ENCODE data around the gene CLMP.
"Not testable (repeated sequence)": the region's sequence is repeated elsewhere in the genome, so short reads cannot be mapped to it uniquely, and the experiment has no call there.

The CLMP gene

DNA sequence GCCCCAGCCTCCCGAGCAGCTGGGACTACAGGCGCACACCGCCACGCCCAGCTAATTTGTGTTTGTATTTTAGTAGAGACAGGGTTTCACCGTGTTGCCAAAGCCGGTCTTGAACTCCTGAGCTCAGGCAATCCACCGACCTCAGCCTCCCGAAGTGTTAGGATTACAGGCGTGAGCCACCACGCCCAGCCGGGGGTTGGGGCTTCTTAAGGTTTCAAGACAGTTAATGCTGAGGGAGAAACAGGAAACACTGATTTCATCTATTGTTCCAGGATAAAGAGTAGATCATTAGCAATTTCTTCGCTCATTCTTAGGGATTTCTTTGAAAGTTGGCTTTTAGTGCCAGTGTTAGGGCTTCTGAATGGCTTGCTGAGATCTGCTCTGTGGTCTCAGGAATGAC lies 21.2 kb upstream of the CLMP start:
- DNase-seq: no peak

DNA sequence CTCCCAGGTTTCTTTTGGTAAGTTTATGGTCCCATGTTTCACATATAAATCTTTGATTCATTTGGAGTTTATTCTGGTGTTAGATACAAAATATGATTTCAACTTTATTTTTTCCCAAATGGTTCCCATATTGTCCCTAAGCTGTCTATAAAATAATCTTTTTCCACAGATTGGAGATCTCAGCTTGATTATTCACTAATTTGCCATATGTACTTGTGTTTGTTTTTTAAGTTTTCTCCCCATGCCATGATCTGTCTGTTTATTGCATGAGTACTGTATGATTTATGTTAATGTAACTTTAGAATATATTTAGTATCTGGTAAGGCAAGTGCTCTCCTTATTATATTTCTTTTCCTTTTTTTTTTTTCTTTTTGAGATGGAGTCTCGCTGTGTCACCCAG lies 19.9 kb upstream of the CLMP start:
- no peak for DNase-seq

DNA sequence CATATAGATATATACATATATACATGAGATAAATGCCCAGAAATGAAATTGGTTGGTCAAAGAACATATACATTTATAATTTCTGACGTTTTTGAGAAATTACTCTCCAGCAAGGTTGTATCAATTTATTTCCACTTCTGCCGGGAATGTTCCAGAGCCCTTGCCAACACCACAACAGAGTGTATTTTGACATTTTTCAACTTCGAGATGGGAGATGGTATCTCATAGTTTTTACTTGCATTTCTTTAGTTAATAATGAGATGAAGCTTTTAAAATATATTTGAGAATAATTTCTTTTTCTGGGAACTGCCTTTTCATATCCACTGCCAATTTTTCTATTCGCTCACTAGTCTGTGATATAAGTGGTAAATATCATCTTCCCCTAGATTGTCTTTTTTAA lies 19.3 kb upstream of the CLMP start:
- no peak for DNase-seq

DNA sequence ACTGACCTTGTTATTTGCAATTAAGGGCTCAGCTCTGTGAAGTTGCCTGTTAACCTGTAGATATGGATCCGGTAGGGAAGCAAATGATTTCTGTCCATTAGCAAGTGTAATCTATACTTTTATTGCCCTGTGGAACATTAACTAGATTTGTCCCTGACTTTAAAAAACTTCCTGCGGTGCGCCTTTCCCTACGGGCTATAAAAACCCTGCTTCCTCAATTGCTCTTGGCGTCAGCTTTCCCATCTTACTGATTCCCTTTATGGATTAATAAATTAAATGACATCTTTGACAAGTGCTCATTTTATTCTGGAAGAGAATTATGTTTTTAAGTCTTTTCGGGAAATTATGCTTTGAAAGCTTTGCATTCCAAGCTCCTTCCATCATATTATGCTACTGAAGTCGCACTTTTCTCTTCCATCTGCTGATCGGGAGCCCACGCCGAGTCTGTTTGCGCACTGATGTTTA lies 18.3 kb upstream of the CLMP start:
- DNase-seq: no peak

- no peak for DNase-seq
Observed at GRCh38 chr11:123212406-123212805, 17.4 kb upstream of the CLMP start.

DNA sequence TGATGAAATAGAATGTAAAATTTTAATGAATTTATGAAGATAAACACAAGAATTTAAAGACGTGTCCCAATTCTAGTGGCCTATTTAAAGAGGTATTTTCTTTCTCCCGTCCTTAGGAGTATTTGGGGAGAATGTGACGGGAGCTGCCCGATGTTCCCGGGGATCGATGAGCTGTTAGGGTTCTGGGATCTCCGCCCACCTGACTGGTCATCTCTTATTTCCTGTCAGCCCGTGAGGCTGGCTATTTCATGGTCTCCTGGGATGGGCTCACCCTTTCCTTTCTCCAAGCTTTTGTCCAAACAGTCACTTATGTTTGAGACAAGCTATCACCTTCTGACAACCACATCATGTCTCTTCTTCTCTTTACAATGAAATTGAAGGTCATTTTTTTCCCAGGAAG lies 16.9 kb upstream of the CLMP start:
- DNase-seq: no peak

GRCh38 chr11:123211149-123211852 lies 16.3 kb upstream of the CLMP start:
- no peak for DNase-seq

- no peak for DNase-seq
Observed at GRCh38 chr11:123209591-123209990, 14.5 kb upstream of the CLMP start.

- DNase-seq: no peak
Observed at GRCh38 chr11:123206791-123207434, 11.9 kb upstream of the CLMP start.

DNA sequence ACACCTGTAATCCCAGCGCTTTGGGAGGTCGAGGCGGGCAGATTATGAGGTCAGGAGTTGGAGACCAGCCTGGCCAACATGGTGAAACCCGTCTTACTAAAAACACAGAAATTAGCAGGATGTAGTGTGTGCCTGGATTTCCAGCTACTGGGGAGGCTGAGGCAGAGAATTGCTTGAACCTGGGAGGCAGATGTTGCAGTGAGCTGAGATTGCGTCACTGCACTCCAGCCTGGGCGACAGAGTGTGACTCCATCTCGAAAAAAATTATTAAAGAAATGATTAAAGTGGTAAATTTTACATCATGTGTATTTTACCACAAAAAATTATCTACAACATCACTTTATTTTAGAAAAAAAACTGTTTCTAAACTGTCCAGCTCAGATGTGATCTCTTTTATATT lies 11.0 kb upstream of the CLMP start:
- not testable (repeated sequence) for DNase-seq

DNA sequence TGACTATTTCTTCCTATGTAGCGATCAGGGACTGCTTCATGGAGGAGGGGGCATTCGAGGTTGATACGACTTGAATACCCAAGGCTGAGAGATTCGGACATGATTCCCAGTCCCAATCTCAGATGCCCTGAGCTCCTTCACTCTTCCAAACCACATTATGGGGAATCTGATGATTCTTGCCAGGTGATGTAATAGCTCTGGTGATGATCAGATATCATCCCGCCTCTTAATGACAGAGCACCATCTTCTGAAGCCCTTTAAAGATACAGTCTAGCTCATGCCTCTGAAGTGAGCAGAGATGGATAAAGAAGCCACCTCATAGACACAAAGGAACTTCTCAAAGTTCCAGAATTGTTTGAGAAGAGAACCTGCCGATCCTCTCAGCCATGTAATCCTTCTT lies 8.9 kb upstream of the CLMP start:
- DNase-seq: no peak

DNA sequence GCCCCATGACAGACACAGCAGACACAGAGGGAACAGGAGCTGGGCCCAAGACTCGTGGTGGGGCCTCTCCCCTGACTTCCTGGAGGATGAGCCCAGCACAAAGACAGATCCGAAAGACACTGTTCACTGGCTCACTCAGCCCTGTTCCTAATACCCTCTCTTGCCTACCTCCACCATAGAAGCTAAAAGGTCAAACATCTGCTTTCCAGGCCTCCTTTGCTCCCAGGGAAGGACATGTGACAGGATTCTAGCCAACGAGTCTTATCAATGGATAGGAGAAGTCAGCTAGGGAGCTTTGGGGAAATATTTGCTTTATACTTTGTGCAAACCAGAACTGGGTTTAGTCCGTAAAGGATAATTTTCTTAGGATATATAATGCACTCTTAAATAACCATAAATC lies 8.4 kb upstream of the CLMP start:
- DNase-seq: no peak

DNA sequence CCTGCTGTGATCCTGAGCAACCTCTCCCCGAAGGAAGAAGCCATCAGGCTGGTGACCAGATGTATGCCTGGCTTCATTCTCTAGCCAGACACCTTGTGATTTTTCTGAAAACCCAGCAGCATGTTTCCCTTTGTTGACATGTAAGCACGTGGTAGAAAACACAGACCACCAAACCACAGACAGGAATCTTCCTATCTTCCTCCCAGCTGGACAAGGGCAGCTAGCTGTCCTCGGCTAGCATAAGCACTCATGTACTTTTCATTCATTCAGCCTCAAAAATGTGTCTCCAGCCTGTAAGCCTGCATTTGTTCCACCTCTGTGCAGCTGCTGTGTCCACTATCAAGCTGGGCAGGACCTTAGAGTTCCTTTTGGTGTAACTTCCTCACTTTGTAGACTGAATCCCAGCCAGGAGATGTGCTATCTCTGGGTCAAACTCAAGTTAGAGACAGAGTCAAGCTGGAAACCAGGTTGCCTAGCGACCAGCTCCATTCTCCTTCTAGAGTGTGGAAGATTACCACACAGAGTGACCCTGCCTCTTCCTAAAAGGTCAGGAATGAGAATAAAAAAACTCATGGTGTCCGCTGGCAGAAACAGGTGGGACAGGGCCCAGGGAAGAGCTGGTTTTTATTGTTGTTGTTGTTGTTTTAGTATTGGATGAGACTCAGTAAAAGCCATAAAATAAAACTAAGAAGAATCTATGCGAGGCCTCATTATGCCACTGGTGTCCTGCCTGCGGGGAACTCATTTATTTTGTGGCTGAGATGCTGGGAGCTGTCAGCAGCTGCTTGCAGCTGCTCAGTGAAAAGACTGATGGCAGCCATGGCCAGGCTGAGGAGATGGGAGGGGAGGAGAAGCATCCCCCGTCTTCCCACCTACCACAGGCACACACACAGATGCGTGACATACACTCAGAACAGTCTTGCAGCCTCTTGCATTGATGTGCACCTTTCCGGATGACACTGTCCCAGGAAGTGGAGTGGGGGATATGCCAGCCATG lies 7.4 kb upstream of the CLMP start:
- peak in 1 of 2 experiments; percentile 3 for DNase-seq

DNA sequence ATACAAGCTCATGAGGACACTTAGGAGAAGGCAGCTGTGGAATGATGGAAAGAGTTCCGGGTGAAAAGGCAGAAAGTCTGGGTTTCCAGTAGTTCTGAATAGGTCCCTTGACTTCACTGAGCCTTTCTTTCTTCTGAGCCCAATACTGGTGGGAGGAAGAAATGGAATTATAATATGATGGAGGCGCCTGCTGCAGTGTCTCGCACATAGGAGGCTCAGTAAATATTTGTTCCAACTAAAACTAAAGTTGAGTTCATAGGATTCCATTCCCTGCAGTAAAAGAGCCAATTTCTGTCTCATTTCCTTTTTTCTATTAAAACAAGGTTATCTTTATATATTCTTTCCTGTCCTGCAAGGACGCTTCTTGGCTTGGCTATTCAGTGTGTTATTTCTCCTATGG lies 5.2 kb upstream of the CLMP start:
- no peak for DNase-seq

GRCh38 chr11:123197711-123198110 lies 2.7 kb upstream of the CLMP start:
- no peak for DNase-seq

- no peak for DNase-seq
Observed at GRCh38 chr11:123196060-123196714, 1.1 kb upstream of the CLMP start.

GRCh38 chr11:123194337-123195187 lies 486 bp downstream of the CLMP start:
- peak in 1 of 2 experiments; percentile 25 for DNase-seq

- DNase-seq: no peak
Observed at GRCh38 chr11:123193742-123194141, 1.3 kb downstream of the CLMP start.

- DNase-seq: no peak
Observed at GRCh38 chr11:123191939-123192338, 3.1 kb downstream of the CLMP start.

DNA sequence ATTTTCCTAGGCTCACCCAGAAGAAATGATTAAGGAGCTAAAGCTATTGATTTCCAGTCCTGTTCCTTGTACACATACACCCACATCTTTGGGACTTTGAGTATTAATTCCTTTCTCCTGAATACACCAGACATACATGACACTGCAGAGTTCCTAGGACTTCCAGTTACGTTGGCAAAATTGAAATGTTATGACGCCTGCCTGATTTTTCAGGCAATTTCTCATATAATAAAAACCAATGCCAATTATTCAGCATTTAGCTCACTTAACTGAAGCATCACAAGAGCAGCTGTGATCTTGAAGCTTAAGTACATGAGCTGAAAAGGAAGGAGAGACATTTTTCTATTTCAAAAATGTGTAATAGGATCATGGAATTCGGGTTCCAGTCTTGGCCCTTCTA lies 4.5 kb downstream of the CLMP start:
- no peak for DNase-seq

DNA sequence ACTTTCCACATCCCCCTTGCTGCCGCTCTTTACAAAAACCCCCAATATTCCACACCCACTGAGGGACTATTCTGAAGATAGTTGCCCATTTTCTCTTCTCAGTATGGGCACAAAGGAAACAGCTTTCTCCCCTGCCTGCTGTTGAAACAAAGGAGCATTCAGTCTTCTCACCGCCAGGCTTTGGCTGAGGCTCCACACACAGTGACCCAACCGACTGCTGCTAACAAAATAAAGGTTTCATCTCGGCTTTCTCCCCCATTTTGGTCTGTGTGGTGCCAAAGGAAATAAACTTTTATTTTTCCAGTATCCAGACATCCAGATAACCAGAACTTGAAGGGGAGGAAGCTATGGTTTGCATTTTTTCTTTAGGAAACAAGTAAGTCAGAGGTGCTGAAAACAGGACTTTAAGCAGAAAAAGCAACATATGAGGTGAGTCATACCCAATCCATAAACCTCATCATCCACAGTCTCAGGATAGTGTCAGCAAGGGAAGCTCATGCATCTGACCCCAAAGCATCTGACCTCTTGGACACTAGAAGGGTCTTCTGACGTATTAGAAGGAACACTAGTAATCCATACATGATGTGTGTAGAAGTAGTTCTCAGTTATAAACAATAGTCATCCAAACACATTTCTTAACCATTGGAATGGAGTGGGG lies 6.4 kb downstream of the CLMP start:
- no peak for DNase-seq

Data from NCI-H524 (cell line).